H9 (cell line): Measurements from ENCODE around the gene SLC25A11. TPM values are rescaled to one million over a fixed set of nuclear protein-coding genes. Genes with fewer than 3 reads are reported as not detected.

Source experiments
- DNase-seq: peaks from one replicate; pipeline ENCODE4 v3.0.0-alpha.2; 2017
- H2AFZ ChIP-seq: one replicate; pipeline ENCODE4 v1.6.1; 2013; ENCODE audit warnings: mild to moderate bottlenecking, low read length, control low read depth, moderate library complexity
- H2AK5ac ChIP-seq: 2 replicates; pipeline ENCODE4 v1.6.1; 2013; ENCODE audit warnings: low read length, control low read depth, mixed read lengths; ENCODE audit not compliant: insufficient read length
- H2BK120ac ChIP-seq: one replicate; pipeline ENCODE4 v1.6.1; 2013; ENCODE audit warnings: low read depth, mild to moderate bottlenecking, low read length, control low read depth, inconsistent platforms; ENCODE audit not compliant: poor library complexity, severe bottlenecking
- H2BK12ac ChIP-seq: 2 replicates; pipeline ENCODE4 v1.6.1; 2013; ENCODE audit warnings: low read length, control low read depth, mixed read lengths, low read depth; ENCODE audit not compliant: insufficient read length
- H2BK15ac ChIP-seq: 2 replicates; pipeline ENCODE4 v1.6.1; 2013; ENCODE audit warnings: low read depth, low read length, control low read depth
- H2BK20ac ChIP-seq: one replicate; pipeline ENCODE4 v1.6.1; 2013; ENCODE audit warnings: low read depth, mild to moderate bottlenecking, low read length, control low read depth, inconsistent platforms; ENCODE audit not compliant: poor library complexity, severe bottlenecking
- H2BK5ac ChIP-seq: 2 replicates; pipeline ENCODE4 v1.6.1; 2013; ENCODE audit warnings: low read length, control low read depth, mixed read lengths; ENCODE audit not compliant: insufficient read length
- H3K14ac ChIP-seq: 2 replicates; pipeline ENCODE4 v1.6.1; 2013; ENCODE audit warnings: low read length, control low read depth; ENCODE audit not compliant: insufficient read depth
- H3K18ac ChIP-seq: 2 replicates; pipeline ENCODE4 v1.6.1; 2013; ENCODE audit warnings: low read depth, mild to moderate bottlenecking, mixed read lengths, low read length, control low read depth; ENCODE audit not compliant: insufficient read length
- H3K23ac ChIP-seq: 2 replicates; pipeline ENCODE4 v1.6.1; 2013; ENCODE audit warnings: low read length, control low read depth, mixed read lengths, low read depth; ENCODE audit not compliant: insufficient read length
- H3K23me2 ChIP-seq: 2 replicates; pipeline ENCODE4 v1.6.1; 2013; ENCODE audit warnings: low read depth, mild to moderate bottlenecking, mixed read lengths, low read length, control low read depth; ENCODE audit not compliant: insufficient read length, poor library complexity, severe bottlenecking
- H3K27ac ChIP-seq: 2 replicates; pipeline ENCODE4 v1.5.1; 2013; ENCODE audit warnings: low read length, control low read depth, mixed read lengths, low read depth; ENCODE audit not compliant: insufficient read length
- H3K27me3 ChIP-seq: 2 replicates; pipeline ENCODE4 v1.6.1; 2013; ENCODE audit warnings: low read length, control low read depth, inconsistent platforms; ENCODE audit not compliant: insufficient read depth
- H3K4ac ChIP-seq: 2 replicates; pipeline ENCODE4 v1.6.1; 2013; ENCODE audit warnings: low read depth, mild to moderate bottlenecking, control low read depth, inconsistent platforms, low read length, moderate library complexity
- H3K4me1 ChIP-seq: 2 replicates; pipeline ENCODE4 v1.6.1; 2013; ENCODE audit warnings: low read length, control low read depth, inconsistent platforms; ENCODE audit not compliant: insufficient read depth
- H3K4me2 ChIP-seq: 2 replicates; pipeline ENCODE4 v1.6.1; 2013; ENCODE audit warnings: low read length, control low read depth, mixed read lengths; ENCODE audit not compliant: insufficient read length, insufficient read depth
- H3K56ac ChIP-seq: 2 replicates; pipeline ENCODE4 v1.6.1; 2013; ENCODE audit warnings: low read depth, mild to moderate bottlenecking, mixed read lengths, low read length, control low read depth; ENCODE audit not compliant: insufficient read length
- H3K79me1 ChIP-seq: 2 replicates; pipeline ENCODE4 v1.6.1; 2013; ENCODE audit warnings: low read depth, mild to moderate bottlenecking, moderate library complexity, low read length, control low read depth, inconsistent platforms; ENCODE audit not compliant: insufficient read depth, poor library complexity, severe bottlenecking
- H3K79me2 ChIP-seq: 2 replicates; pipeline ENCODE4 v1.6.1; 2013; ENCODE audit warnings: low read length, control low read depth, inconsistent platforms; ENCODE audit not compliant: insufficient read depth
- H3K9ac ChIP-seq: 2 replicates; pipeline ENCODE4 v1.6.1; 2013; ENCODE audit warnings: low read length, control low read depth, mixed read lengths; ENCODE audit not compliant: insufficient read length; ENCODE audit errors: extremely low read depth
- H3K9me3 ChIP-seq: one replicate; pipeline ENCODE4 v1.6.1; 2013; ENCODE audit warnings: low read depth, low read length, inconsistent platforms; ENCODE audit not compliant: control insufficient read depth
- H3T11ph ChIP-seq: one replicate; pipeline ENCODE4 v1.6.1; 2013; ENCODE audit warnings: mild to moderate bottlenecking, low read length, control low read depth, inconsistent platforms
- H4K20me1 ChIP-seq: one replicate; pipeline ENCODE4 v1.6.1; 2013; ENCODE audit not compliant: control insufficient read depth, insufficient read length, insufficient read depth
- H4K5ac ChIP-seq: 2 replicates; pipeline ENCODE4 v1.6.1; 2013; ENCODE audit warnings: low read depth, mild to moderate bottlenecking, mixed read lengths, low read length, control low read depth; ENCODE audit not compliant: insufficient read length
- H4K8ac ChIP-seq: replicated peaks from 2 replicates; pipeline ENCODE4 v1.6.1; 2013; ENCODE audit warnings: low read length, control low read depth, mixed read lengths, low read depth; ENCODE audit not compliant: insufficient read length
- H4K91ac ChIP-seq: 2 replicates; pipeline ENCODE4 v1.6.1; 2013; ENCODE audit warnings: low read depth, mild to moderate bottlenecking, moderate library complexity, mixed read lengths, low read length, control low read depth; ENCODE audit not compliant: insufficient read length
- H3K27ac Mint-ChIP-seq, 3 experiments: 2 replicates in 2 of 3; 3 replicates in 1 of 3; pipeline ENCODE4 v1.8.0; 2020 to 2021; ENCODE audit warnings: mixed read lengths in 3 of 3, mild to moderate bottlenecking in 1 of 3, moderate library complexity in 1 of 3
- H3K27me3 Mint-ChIP-seq: 2 replicates; pipeline ENCODE4 v1.8.0; 2021; ENCODE audit warnings: low read depth, mild to moderate bottlenecking, moderate library complexity, mixed read lengths
- H3K36me3 Mint-ChIP-seq, 3 experiments: 2 replicates in 2 of 3; 3 replicates in 1 of 3; pipeline ENCODE4 v1.8.0; 2020 to 2021; ENCODE audit warnings: low read depth in 3 of 3, mixed read lengths in 3 of 3; ENCODE audit not compliant: insufficient read depth in 1 of 3
- H3K4me1 Mint-ChIP-seq, 2 experiments: 2 replicates each; pipeline ENCODE4 v1.8.0; 2020; ENCODE audit warnings: mixed read lengths in 2 of 2
- H3K4me3 Mint-ChIP-seq, 2 experiments: 2 replicates in 1 of 2; 3 replicates in 1 of 2; pipeline ENCODE4 v1.8.0; 2020 to 2021; ENCODE audit warnings: mild to moderate bottlenecking in 2 of 2, mixed read lengths in 2 of 2, moderate library complexity in 1 of 2
- H3K9me3 Mint-ChIP-seq, 2 experiments: 2 replicates in 1 of 2; 3 replicates in 1 of 2; pipeline ENCODE4 v1.8.0; 2020; ENCODE audit warnings: mild to moderate bottlenecking in 2 of 2, mixed read lengths in 2 of 2, moderate library complexity in 1 of 2
- WGBS: extraction: QIAGEN DNeasy Blood & Tissue Kit; methylation state at CpG from one replicate; pipeline ENCODE4 v1.1.7; 2013; ENCODE audit warnings: missing lambda C conversion rate, low lambda C conversion rate, mixed read lengths; ENCODE audit not compliant: insufficient read length; ENCODE audit errors: extremely low coverage; 5-methylcytosine and 5-hydroxymethylcytosine counted together
- total RNA-seq: library from RNA; stranded (reverse); gene quantifications from 2 replicates; pipeline ENCODE4 v1.2.1, GENCODE V29; 2021
- TF ChIP-seq, protein P1 (sequence below): fragments of 200-600 bp; sonication (generic); conservative IDR thresholded peaks from 3 replicates; pipeline ENCODE4 v1.8.0; 2021; ENCODE audit warnings: antibody characterized with exemption, mild to moderate bottlenecking

SLC25A11 gene
- total RNA-seq, 1 experiment from 2014 or later: 74.9 TPM

DNA sequence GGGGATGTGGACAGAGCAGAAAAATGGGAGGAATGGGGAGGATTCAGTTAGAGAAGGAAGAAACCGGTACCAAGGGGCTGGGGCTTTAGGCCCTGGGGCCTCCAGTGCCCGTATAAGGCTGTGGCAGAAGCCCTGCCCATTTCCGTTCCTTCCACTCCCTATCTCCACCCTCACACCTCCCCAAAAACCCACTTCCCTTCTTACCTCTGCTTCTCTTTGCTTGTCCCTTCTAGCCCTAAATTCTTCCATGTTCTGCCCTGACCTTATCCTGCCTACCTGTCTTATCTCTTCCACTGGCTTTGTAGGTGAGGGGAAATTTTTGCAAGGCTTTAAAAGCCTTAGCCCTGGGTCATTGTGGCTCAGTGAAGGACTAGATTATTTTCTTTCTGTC lies 4.3 kb upstream of the SLC25A11 start:
- H3K4ac ChIP-seq: no peak overlapping the region
- H4K91ac ChIP-seq: no peak overlapping the region
- H2BK20ac ChIP-seq: no peak overlapping the region
- H3K23me2 ChIP-seq: peaks cover 20% of the 10 kb centered on the region
- no peak overlapping the region for H4K8ac ChIP-seq
- WGBS: no CpG with 5 or more reads among the region's 3 CpGs
- Mint-ChIP-seq H3K27me3 (peaks cover 6% of the 10 kb centered on the region), H3K4me3 (peak overlapping the region in 1 of 2 experiments; percentile 44; a peak in 2 of 5 replicates), H3K4me1 (peaks cover 30 to 35% of the 10 kb centered on the region in 2 experiments), H3K9me3 (peaks cover 0 to 2% of the 10 kb centered on the region in 2 experiments; a peak in 2 of 5 replicates), H3K27ac (peak overlapping the region; percentile 83 to 92 (median 91); a peak in 5 of 7 replicates), H3K36me3 (peaks cover 32 to 69% (median 53%) of the 10 kb centered on the region in 3 experiments)
- H2BK12ac ChIP-seq: no peak overlapping the region
- no peak overlapping the region for H3K9ac ChIP-seq
- no peak overlapping the region for H3T11ph ChIP-seq
- H4K20me1 ChIP-seq: peaks cover 2% of the 10 kb centered on the region
- DNase-seq: peak; percentile 42
- H3K4me1 ChIP-seq: no peaks in the 10 kb centered on the region
- no peak overlapping the region for H2AFZ ChIP-seq
- TF ChIP-seq, protein P1, sequence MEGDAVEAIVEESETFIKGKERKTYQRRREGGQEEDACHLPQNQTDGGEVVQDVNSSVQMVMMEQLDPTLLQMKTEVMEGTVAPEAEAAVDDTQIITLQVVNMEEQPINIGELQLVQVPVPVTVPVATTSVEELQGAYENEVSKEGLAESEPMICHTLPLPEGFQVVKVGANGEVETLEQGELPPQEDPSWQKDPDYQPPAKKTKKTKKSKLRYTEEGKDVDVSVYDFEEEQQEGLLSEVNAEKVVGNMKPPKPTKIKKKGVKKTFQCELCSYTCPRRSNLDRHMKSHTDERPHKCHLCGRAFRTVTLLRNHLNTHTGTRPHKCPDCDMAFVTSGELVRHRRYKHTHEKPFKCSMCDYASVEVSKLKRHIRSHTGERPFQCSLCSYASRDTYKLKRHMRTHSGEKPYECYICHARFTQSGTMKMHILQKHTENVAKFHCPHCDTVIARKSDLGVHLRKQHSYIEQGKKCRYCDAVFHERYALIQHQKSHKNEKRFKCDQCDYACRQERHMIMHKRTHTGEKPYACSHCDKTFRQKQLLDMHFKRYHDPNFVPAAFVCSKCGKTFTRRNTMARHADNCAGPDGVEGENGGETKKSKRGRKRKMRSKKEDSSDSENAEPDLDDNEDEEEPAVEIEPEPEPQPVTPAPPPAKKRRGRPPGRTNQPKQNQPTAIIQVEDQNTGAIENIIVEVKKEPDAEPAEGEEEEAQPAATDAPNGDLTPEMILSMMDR: no peak
- no peak overlapping the region for H2BK5ac ChIP-seq
- H3K9me3 ChIP-seq: no peaks in the 10 kb centered on the region
- no peak overlapping the region for H3K4me2 ChIP-seq
- H3K79me1 ChIP-seq: peaks cover 4% of the 10 kb centered on the region
- H3K56ac ChIP-seq: no peak overlapping the region
- no peak overlapping the region for H2AK5ac ChIP-seq
- H3K14ac ChIP-seq: no peak overlapping the region
- no peak overlapping the region for H4K5ac ChIP-seq
- H3K79me2 ChIP-seq: peaks cover 15% of the 10 kb centered on the region; the same call in 1 of the 2 replicates
- H2BK15ac ChIP-seq: no peak overlapping the region
- H3K27ac ChIP-seq: peak overlapping the region; percentile 5
- H3K27me3 ChIP-seq: no peaks in the 10 kb centered on the region
- no peak overlapping the region for H3K23ac ChIP-seq
- H3K18ac ChIP-seq: no peak overlapping the region
- no peak overlapping the region for H2BK120ac ChIP-seq
